ENCODE data around the gene MTRF1L. TPM values are rescaled to one million over a fixed set of nuclear protein-coding genes. Genes with fewer than 3 reads are reported as not detected.

The MTRF1L gene
- total RNA-seq, 1 donor from 2014 or later = 21.3 TPM

DNA sequence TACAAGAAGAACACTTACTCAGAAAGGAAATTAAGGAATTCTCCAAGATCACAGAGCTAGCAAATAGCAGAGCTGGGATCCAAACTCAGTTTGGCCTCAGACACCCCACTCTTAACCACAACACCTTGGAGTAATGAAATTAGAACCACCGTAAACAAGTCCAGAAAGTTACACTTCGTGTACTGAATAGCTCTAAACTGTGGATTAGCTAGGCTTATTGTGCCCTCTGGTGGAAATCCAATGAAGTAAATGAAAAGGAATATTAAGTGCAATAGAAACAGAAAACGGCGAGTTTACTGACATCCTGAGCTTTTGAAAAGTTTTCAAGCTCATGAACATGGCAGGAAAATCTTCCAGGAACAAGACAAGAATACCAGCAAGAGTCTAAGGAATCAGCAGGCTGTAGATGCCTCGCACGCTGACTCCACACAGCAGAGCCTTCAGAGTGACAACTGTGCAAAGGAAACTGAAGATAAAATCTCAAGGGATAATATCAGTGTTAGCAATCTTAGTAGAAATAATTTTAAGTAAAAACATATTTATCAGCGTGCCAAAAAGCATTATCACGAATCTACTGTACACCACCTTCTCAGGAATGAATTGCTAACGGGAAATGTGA, 54.2 kb downstream of the MTRF1L start:
- intact Hi-C loops (cut with micrococcal nuclease) = loop anchor here (1.0 to 2.0 kb wide), 2 partner anchors 77 to 84 kb away; no protein-coding TSS in a partner anchor
- Mint-ChIP-seq H3K9me3 (no peaks in the 10 kb centered on the region), H3K27me3 (peaks cover 24% of the 10 kb centered on the region), H3K4me3 (no peak overlapping the region), H3K36me3 (ENCODE audit: low read depth) (no peaks in the 10 kb centered on the region), H3K27ac (no peak overlapping the region), H3K4me1 (peaks cover 6% of the 10 kb centered on the region)
- TF ChIP-seq, protein P1, sequence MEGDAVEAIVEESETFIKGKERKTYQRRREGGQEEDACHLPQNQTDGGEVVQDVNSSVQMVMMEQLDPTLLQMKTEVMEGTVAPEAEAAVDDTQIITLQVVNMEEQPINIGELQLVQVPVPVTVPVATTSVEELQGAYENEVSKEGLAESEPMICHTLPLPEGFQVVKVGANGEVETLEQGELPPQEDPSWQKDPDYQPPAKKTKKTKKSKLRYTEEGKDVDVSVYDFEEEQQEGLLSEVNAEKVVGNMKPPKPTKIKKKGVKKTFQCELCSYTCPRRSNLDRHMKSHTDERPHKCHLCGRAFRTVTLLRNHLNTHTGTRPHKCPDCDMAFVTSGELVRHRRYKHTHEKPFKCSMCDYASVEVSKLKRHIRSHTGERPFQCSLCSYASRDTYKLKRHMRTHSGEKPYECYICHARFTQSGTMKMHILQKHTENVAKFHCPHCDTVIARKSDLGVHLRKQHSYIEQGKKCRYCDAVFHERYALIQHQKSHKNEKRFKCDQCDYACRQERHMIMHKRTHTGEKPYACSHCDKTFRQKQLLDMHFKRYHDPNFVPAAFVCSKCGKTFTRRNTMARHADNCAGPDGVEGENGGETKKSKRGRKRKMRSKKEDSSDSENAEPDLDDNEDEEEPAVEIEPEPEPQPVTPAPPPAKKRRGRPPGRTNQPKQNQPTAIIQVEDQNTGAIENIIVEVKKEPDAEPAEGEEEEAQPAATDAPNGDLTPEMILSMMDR (IDR thresholded peaks at IDR 0.05) = peak; percentile 58
- DNase-seq = no peak
- ChIA-PET CTCF (interaction anchor here (1.1 to 1.4 kb wide), 4 partner anchors 13 to 75 kb away, joined by 3 to 6 read pairs (median 4); no protein-coding TSS in a partner anchor), POLR2A (no interaction called here)
- no peak for ATAC-seq (ENCODE audit: low read depth)

DNA sequence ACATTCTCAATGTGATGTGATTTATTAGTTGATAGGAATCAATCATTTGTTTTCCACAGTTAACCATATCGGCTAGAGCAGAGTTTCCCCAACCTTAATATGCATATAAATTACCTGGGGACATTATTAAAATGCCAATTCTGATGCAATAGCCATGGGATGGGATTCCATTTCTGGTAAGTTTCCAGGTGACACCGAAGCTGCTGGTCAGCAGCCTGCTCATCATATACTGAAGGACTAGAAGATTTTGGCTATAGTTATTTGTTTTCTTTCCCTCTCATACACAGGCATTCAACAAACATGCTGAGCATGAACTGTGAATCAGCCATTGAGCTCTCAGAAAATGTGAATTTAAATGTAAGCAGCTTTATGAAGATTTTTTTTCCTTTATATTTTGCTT, 55.5 kb downstream of the MTRF1L start:
- no peak for ATAC-seq (ENCODE audit: low read depth)
- ChIA-PET POLR2A (no interaction called here), CTCF (interaction anchor here (0.9 kb wide), 1 partner anchor 84 kb away, joined by 3 read pairs; no protein-coding TSS in a partner anchor)
- TF ChIP-seq, protein P1 (IDR thresholded peaks at IDR 0.05) = no peak
- Mint-ChIP-seq H3K4me3 (no peak overlapping the region), H3K9me3 (no peaks in the 10 kb centered on the region), H3K36me3 (ENCODE audit: low read depth) (no peaks in the 10 kb centered on the region), H3K27ac (no peak overlapping the region), H3K4me1 (peaks cover 6% of the 10 kb centered on the region), H3K27me3 (peaks cover 18% of the 10 kb centered on the region)
- no peak for DNase-seq
- intact Hi-C loops (cut with micrococcal nuclease) = no loop called here

- ChIA-PET CTCF (interaction anchor here (0.9 kb wide), 1 partner anchor 83 kb away, joined by 3 read pairs; no protein-coding TSS in a partner anchor), POLR2A (no interaction called here)
- TF ChIP-seq, protein P1 (IDR thresholded peaks at IDR 0.05) = no peak
- peaks cover 6% of the 10 kb centered on the region for H3K4me1 Mint-ChIP-seq
- peaks cover 18% of the 10 kb centered on the region for H3K27me3 Mint-ChIP-seq
- no peak for DNase-seq
- H3K9me3 Mint-ChIP-seq = no peaks in the 10 kb centered on the region
- no peak overlapping the region for H3K27ac Mint-ChIP-seq
- intact Hi-C loops (cut with micrococcal nuclease) = no loop called here
- ATAC-seq (ENCODE audit: low read depth) = no peak
- H3K4me3 Mint-ChIP-seq = no peak overlapping the region
- no peaks in the 10 kb centered on the region for H3K36me3 Mint-ChIP-seq (ENCODE audit: low read depth)
Measured at GRCh38 chr6:152946484-152946883, 56.0 kb downstream of the MTRF1L start.

GRCh38 chr6:152943260-152943897, 59.1 kb downstream of the MTRF1L start:
- CTCF ChIA-PET = interaction anchor here (1.2 kb wide), 1 partner anchor 38 kb away, joined by 3 read pairs; no protein-coding TSS in a partner anchor
- H3K4me3 Mint-ChIP-seq = no peak overlapping the region
- TF ChIP-seq, protein P1 (IDR thresholded peaks at IDR 0.05) = no peak
- peaks cover 6% of the 10 kb centered on the region for H3K4me1 Mint-ChIP-seq
- no peaks in the 10 kb centered on the region for H3K9me3 Mint-ChIP-seq
- POLR2A ChIA-PET = no interaction called here
- DNase-seq (no peak), ATAC-seq (ENCODE audit: low read depth) (no peak)
- no peaks in the 10 kb centered on the region for H3K36me3 Mint-ChIP-seq (ENCODE audit: low read depth)
- peaks cover 21% of the 10 kb centered on the region for H3K27me3 Mint-ChIP-seq
- no peak overlapping the region for H3K27ac Mint-ChIP-seq
- intact Hi-C loops (cut with micrococcal nuclease) = no loop called here

GRCh38 chr6:152942319-152942869, 60.1 kb downstream of the MTRF1L start:
- Mint-ChIP-seq H3K9me3 (no peaks in the 10 kb centered on the region), H3K4me3 (no peak overlapping the region), H3K27me3 (peaks cover 22% of the 10 kb centered on the region), H3K27ac (no peak overlapping the region), H3K4me1 (no peaks in the 10 kb centered on the region), H3K36me3 (ENCODE audit: low read depth) (no peaks in the 10 kb centered on the region)
- DNase-seq (no peak), ATAC-seq (ENCODE audit: low read depth) (no peak)
- TF ChIP-seq, protein P1 (IDR thresholded peaks at IDR 0.05) = no peak
- intact Hi-C loops (cut with micrococcal nuclease) = no loop called here
- POLR2A ChIA-PET = no interaction called here
- CTCF ChIA-PET = interaction anchor here (1.1 to 1.3 kb wide), 2 partner anchors 9 to 19 kb away, joined by 3 to 6 read pairs; no protein-coding TSS in a partner anchor

Data from activated B cell treated with CpG ODN at 0.5 μM for 24 hours (primary cell).